ENCODE data around the gene RAB1B. TPM values are rescaled to one million over a fixed set of nuclear protein-coding genes. Genes with fewer than 3 reads are reported as not detected.

Gene RAB1B
- total RNA-seq, 4 donors from 2014 or later, result 89.8 to 141 (median 131) TPM

DNA sequence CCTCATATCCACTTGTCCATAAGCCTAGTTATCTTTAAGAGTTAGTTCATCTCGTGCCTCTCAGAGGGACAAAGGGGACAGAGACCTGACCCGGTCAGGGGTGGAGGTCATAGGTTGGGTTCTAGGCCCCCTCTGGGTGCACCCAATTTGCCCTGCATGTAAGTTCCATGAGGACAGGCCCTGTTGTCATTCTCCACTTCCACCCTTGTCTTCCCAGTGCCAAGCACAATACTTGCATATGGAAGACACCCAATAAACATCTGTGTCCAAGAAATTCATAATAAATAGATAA, 21.8 kb downstream of the RAB1B start:
- intact Hi-C loops (cut with DNase I; ENCODE audit: low total_unique reads), result no loop called here
- DNase-seq, result no peak
- Histone ChIP-seq H3K4me1 (peaks cover 19 to 38% (median 29%) of the 10 kb centered on the region in 4 donors), H3K27ac (no peak overlapping the region), H3K9me3 (no peaks in the 10 kb centered on the region), H3K36me3 (no peaks in the 10 kb centered on the region), H3K27me3 (peaks cover 40% of the 10 kb centered on the region), H3K4me3 (no peak overlapping the region)
- in situ Hi-C loops (cut with MboI; ENCODE audit: low pct_ligation_motif_present in 1 of 4, low pct_unique_long_range_greater_than_20kb in 1 of 4, low sequenced_read_pairs in 3 of 4), result no loop called here
- TF ChIP-seq, protein P1, sequence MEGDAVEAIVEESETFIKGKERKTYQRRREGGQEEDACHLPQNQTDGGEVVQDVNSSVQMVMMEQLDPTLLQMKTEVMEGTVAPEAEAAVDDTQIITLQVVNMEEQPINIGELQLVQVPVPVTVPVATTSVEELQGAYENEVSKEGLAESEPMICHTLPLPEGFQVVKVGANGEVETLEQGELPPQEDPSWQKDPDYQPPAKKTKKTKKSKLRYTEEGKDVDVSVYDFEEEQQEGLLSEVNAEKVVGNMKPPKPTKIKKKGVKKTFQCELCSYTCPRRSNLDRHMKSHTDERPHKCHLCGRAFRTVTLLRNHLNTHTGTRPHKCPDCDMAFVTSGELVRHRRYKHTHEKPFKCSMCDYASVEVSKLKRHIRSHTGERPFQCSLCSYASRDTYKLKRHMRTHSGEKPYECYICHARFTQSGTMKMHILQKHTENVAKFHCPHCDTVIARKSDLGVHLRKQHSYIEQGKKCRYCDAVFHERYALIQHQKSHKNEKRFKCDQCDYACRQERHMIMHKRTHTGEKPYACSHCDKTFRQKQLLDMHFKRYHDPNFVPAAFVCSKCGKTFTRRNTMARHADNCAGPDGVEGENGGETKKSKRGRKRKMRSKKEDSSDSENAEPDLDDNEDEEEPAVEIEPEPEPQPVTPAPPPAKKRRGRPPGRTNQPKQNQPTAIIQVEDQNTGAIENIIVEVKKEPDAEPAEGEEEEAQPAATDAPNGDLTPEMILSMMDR (IDR thresholded peaks at IDR 0.05), result no peak
- TF ChIP-seq POLR2AphosphoS5 (IDR thresholded peaks at IDR 0.05), result no peak
- TF ChIP-seq POLR2A (IDR thresholded peaks at IDR 0.05), result no peak
- TF ChIP-seq EP300 (IDR thresholded peaks at IDR 0.05; ENCODE audit: low read depth), result no peak
- 64% methylated on average over 2 of the region's 2 CpGs; no CpG with 5 or more reads in 1 of the 2 donors for WGBS, 2 donors (ENCODE audit: low coverage in 1 of 2)

DNA sequence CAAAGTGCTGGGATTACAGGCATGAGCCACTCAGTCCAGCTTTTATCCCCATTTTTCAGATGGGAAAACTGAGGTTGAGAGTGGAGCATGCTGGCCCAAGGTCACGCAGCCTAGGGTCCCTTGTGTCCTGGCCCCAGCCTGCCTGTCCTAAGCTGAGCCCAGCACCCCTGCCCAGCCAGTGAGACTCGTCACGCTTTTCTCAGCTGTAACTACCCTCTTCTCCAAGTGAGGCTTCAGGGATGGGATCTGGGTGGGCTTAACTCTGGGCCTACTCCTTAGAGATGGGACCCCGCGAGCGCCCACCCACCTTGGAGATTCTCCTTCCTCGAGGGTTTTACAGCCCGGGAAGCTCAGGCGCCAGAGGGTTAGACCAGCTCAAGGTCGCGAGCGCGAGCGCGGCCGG, 22.9 kb downstream of the RAB1B start:
- Histone ChIP-seq H3K4me3 (peak overlapping the region in 2 of 4 donors; percentile 39 to 56), H3K9me3 (no peaks in the 10 kb centered on the region), H3K27me3 (peaks cover 51% of the 10 kb centered on the region), H3K4me1 (peaks cover 19 to 38% (median 29%) of the 10 kb centered on the region in 4 donors), H3K36me3 (no peaks in the 10 kb centered on the region), H3K27ac (no peak overlapping the region)
- intact Hi-C loops (cut with DNase I; ENCODE audit: low total_unique reads), result no loop called here
- TF ChIP-seq, protein P1 (IDR thresholded peaks at IDR 0.05), result no peak
- TF ChIP-seq EP300 (IDR thresholded peaks at IDR 0.05; ENCODE audit: low read depth) (no peak), POLR2A (IDR thresholded peaks at IDR 0.05) (no peak), POLR2AphosphoS5 (IDR thresholded peaks at IDR 0.05) (no peak)
- in situ Hi-C loops (cut with MboI; ENCODE audit: low pct_ligation_motif_present in 1 of 4, low pct_unique_long_range_greater_than_20kb in 1 of 4, low sequenced_read_pairs in 3 of 4), result no loop called here
- no peak for DNase-seq
- 22% methylated on average over 14 of the region's 16 CpGs; no CpG with 5 or more reads in 1 of the 2 donors for WGBS, 2 donors (ENCODE audit: low coverage in 1 of 2)

DNA sequence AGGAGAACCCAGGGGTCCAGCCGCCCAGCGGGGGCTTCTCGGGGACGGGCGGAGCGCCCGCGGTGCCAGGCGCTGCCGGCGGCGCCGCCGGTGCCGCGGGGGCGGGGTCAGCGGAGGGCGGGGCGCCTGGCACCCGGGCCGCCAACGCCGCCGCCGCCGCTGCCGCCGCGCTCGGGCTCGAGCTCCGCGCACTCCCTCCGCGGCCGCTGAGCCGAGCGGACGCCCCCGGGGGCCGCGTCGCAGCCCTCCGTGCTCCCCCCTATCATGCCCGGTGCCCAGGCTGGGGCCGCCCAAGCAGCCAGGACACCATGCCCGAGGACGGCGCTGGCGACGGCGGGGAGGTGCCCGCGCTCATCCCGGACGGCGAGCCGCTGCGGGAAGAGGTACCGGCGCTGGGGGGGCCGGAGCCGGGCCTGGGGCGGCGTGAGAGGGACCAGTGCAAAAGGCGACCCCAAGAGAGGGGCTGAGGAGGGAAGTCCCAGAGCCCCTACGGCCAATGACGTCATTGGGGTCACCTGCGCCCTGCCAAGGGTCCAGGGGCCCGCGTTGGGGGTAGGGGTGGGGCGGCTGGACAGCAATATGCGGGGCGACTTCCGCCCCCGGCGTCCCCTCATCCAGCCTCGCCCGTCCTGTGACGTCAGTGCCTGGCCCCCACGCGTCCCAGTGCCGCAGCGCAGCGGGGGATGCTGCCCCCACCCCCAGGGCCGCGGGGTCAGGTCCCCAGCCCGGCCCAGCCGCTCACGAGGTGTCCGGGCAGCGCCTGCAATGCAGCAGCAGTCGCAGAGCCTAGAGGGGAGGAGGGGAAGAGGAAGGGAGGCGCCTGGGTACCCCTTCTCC, 23.5 kb downstream of the RAB1B start, which contains the start of gene TMEM151A:
TSS of gene TMEM151A (plus strand) at position 189 of the 837 bp plus-strand sequence. CDS start at position 309, 120 bp downstream.
- H3K27ac ChIP-seq, result no peak within 1 kb of the TSS
- no peak for TF ChIP-seq EP300 (IDR thresholded peaks at IDR 0.05; ENCODE audit: low read depth)

DNA sequence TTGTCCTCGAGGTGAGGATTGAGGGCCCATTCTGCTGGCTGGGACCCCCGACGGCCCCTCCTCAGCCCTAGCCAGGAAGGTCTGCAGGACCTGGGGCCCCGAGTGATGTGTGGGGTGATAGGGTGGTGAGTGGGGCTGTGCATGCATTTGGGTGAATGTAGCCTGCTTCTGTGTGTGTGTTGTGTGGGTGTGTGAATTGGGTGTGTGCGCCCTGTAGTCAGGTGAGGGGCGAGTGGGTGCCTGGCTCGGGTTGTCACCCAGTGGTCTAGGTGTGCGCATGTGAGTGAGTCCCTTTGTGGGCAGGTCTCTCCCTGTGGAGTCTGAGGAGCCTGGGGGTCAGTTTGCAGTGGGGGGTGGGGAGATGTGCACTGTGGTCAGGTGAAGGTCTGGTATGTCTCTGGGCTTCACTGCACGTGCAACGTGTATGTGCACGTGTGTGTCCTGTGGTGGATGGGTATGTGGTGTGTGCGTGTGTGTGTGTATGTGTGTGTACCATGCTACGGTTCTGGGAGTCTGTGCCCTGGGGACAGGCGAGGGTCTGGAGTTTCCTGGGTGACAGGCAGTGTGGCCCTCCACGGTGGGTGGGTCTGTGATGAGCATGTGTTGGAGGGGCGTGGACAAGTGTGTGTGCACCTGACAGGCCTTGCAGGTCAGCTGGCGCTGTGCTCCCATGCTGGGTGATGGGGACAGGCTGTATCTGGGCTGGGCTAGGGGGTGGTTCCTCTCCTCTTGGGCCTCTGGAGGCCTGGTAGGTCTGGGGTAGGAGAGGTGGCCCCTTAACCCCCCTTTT, 24.3 kb downstream of the RAB1B start:
- Histone ChIP-seq H3K9me3 (no peaks in the 10 kb centered on the region), H3K27ac (no peak overlapping the region), H3K27me3 (peaks cover 54% of the 10 kb centered on the region), H3K36me3 (no peaks in the 10 kb centered on the region), H3K4me3 (no peak overlapping the region), H3K4me1 (peaks cover 14 to 28% (median 23%) of the 10 kb centered on the region in 4 donors)
- 36% methylated on average over 17 of the region's 17 CpGs; no CpG with 5 or more reads in 1 of the 2 donors for WGBS, 2 donors (ENCODE audit: low coverage in 1 of 2)
- intact Hi-C loops (cut with DNase I; ENCODE audit: low total_unique reads) (no loop called here), in situ Hi-C loops (cut with MboI; ENCODE audit: low pct_ligation_motif_present in 1 of 4, low pct_unique_long_range_greater_than_20kb in 1 of 4, low sequenced_read_pairs in 3 of 4) (no loop called here)
- no peak for DNase-seq
- TF ChIP-seq POLR2AphosphoS5 (IDR thresholded peaks at IDR 0.05) (no peak), EP300 (IDR thresholded peaks at IDR 0.05; ENCODE audit: low read depth) (no peak), POLR2A (IDR thresholded peaks at IDR 0.05) (no peak)
- TF ChIP-seq, protein P1 (IDR thresholded peaks at IDR 0.05), result no peak

More for the DNA sequence above, 23.5 kb downstream of the RAB1B start, which contains the start of gene TMEM151A:
- intact Hi-C loops (cut with DNase I; ENCODE audit: low total_unique reads), result no loop called here
- Histone ChIP-seq H3K27me3 (peaks cover 53% of the 10 kb centered on the region), H3K4me1 (peaks cover 19 to 37% (median 29%) of the 10 kb centered on the region in 4 donors), H3K9me3 (no peaks in the 10 kb centered on the region), H3K36me3 (no peaks in the 10 kb centered on the region), H3K4me3 (peak within 1 kb of the TSS in 3 of 4 donors; percentile 28 to 56 (median 39))
- 2% methylated on average over 49 of the region's 95 CpGs; no CpG with 5 or more reads in 1 of the 2 donors for WGBS, 2 donors (ENCODE audit: low coverage in 1 of 2)
- no peak for DNase-seq
- in situ Hi-C loops (cut with MboI; ENCODE audit: low pct_ligation_motif_present in 1 of 4, low pct_unique_long_range_greater_than_20kb in 1 of 4, low sequenced_read_pairs in 3 of 4), result no loop called here

Measured in transverse colon (tissue), 4 donors.